IPS-NIHi7 (cell line): ENCODE results near the gene PTPRN2.
"Not testable (repeated sequence)": the region's sequence is repeated elsewhere in the genome, so short reads cannot be mapped to it uniquely, and the experiment has no call there.

Experiments
- DNase-seq: peaks from one replicate; pipeline ENCODE4 v3.0.0; 2012; ENCODE audit warnings: mixed read lengths; ENCODE audit errors: extremely low spot score

PTPRN2 gene

GRCh38 chr7:158587162-158588084 is at the start of gene PTPRN2:
Gene PTPRN2, minus strand, starts transcription at chr7:158587823.
- peak; percentile 97 for DNase-seq

- DNase-seq = no peak
Measured at GRCh38 chr7:158633055-158633956, 45.7 kb upstream of the PTPRN2 start.

- no peak for DNase-seq
Measured at GRCh38 chr7:158631574-158632195, 44.1 kb upstream of the PTPRN2 start.

GRCh38 chr7:158626289-158626688 is 38.7 kb upstream of the PTPRN2 start:
- DNase-seq = not testable (repeated sequence)

- DNase-seq = no peak
Measured at GRCh38 chr7:158623241-158623640, 35.6 kb upstream of the PTPRN2 start.

GRCh38 chr7:158620839-158621441 is 33.3 kb upstream of the PTPRN2 start:
- no peak for DNase-seq

- DNase-seq = no peak
Measured at GRCh38 chr7:158620418-158620817, 32.8 kb upstream of the PTPRN2 start.

GRCh38 chr7:158618745-158619140 is 31.1 kb upstream of the PTPRN2 start:
- DNase-seq = no peak

- DNase-seq = peak; percentile 66
Measured at GRCh38 chr7:158617737-158618128, 30.1 kb upstream of the PTPRN2 start.

GRCh38 chr7:158616050-158616449 is 28.4 kb upstream of the PTPRN2 start:
- no peak for DNase-seq

- DNase-seq = no peak
Measured at GRCh38 chr7:158614700-158615099, 27.1 kb upstream of the PTPRN2 start.

- no peak for DNase-seq
Measured at GRCh38 chr7:158613481-158613880, 25.9 kb upstream of the PTPRN2 start.

GRCh38 chr7:158612546-158612945 is 24.9 kb upstream of the PTPRN2 start:
- DNase-seq = no peak

GRCh38 chr7:158611541-158611940 is 23.9 kb upstream of the PTPRN2 start:
- DNase-seq = no peak

GRCh38 chr7:158609313-158609974 is 21.8 kb upstream of the PTPRN2 start:
- DNase-seq = no peak

- no peak for DNase-seq
Measured at GRCh38 chr7:158607563-158607962, 19.9 kb upstream of the PTPRN2 start.

GRCh38 chr7:158606671-158607424 is 19.2 kb upstream of the PTPRN2 start:
- DNase-seq = no peak

- DNase-seq = no peak
Measured at GRCh38 chr7:158606129-158606528, 18.5 kb upstream of the PTPRN2 start.

GRCh38 chr7:158603773-158604755 is 16.4 kb upstream of the PTPRN2 start:
- no peak for DNase-seq
